HEK293 (cell line): ENCODE results near the gene NFATC2IP.

Experiments
- MZF1 ChIP-seq: fragments of 450-650 bp; formaldehyde crosslinking; IDR thresholded peaks from 2 replicates; pipeline ENCODE4 v1.5.1; 2017; ENCODE audit warnings: missing biosample characterization, missing genetic modification characterization, borderline replicate concordance
- PRDM1 ChIP-seq: fragments of 450-650 bp; formaldehyde crosslinking; IDR thresholded peaks from 2 replicates; pipeline ENCODE4; 2016; ENCODE audit warnings: missing biosample characterization, missing genetic modification characterization
- SCRT1 ChIP-seq: fragments of 450-650 bp; formaldehyde crosslinking; IDR thresholded peaks from 2 replicates; pipeline ENCODE4 v1.5.1; 2016; ENCODE audit warnings: missing biosample characterization, missing genetic modification characterization, borderline replicate concordance
- SCRT2 ChIP-seq: fragments of 450-650 bp; formaldehyde crosslinking; IDR thresholded peaks from 2 replicates; pipeline ENCODE4 v1.5.1; 2016; ENCODE audit warnings: missing biosample characterization, missing genetic modification characterization
- SP2 ChIP-seq: fragments of 450-650 bp; formaldehyde crosslinking; IDR thresholded peaks from 2 replicates; pipeline ENCODE4 v1.5.1; 2016; ENCODE audit warnings: missing biosample characterization, missing genetic modification characterization
- SP7 ChIP-seq: fragments of 450-650 bp; formaldehyde crosslinking; IDR thresholded peaks from 2 replicates; pipeline ENCODE4 v1.5.1; 2016; ENCODE audit warnings: missing biosample characterization, missing genetic modification characterization
- TCF7L2 ChIP-seq: IDR thresholded peaks from 2 replicates; pipeline ENCODE4 v1.6.1; 2011; ENCODE audit warnings: low read depth, mild to moderate bottlenecking, inconsistent platforms, low read length, moderate library complexity, borderline replicate concordance
- TRIM28 ChIP-seq: IDR thresholded peaks from 2 replicates; pipeline ENCODE4 v1.6.1; 2011; ENCODE audit warnings: low read length, control low read depth, borderline replicate concordance
- ZBTB8A ChIP-seq: fragments of 450-650 bp; formaldehyde crosslinking; IDR thresholded peaks from 2 replicates; pipeline ENCODE4 v1.5.1; 2016; ENCODE audit warnings: missing biosample characterization, missing genetic modification characterization
- ZNF10 ChIP-seq: fragments of 450-650 bp; formaldehyde crosslinking; IDR thresholded peaks from 2 replicates; pipeline ENCODE4 v1.5.1; 2017; ENCODE audit warnings: missing biosample characterization, missing genetic modification characterization
- ZNF23 ChIP-seq: fragments of 450-650 bp; formaldehyde crosslinking; IDR thresholded peaks from 2 replicates; pipeline ENCODE4 v1.5.1; 2016; ENCODE audit warnings: missing biosample characterization, missing genetic modification characterization, borderline replicate concordance
- ZNF391 ChIP-seq: fragments of 450-650 bp; formaldehyde crosslinking; IDR thresholded peaks from 2 replicates; pipeline ENCODE4 v1.5.1; 2016; ENCODE audit warnings: low read depth, missing biosample characterization, missing genetic modification characterization, borderline replicate concordance
- TF ChIP-seq, protein P1 (sequence below): fragments of 450-650 bp; formaldehyde crosslinking; IDR thresholded peaks from 2 replicates; pipeline ENCODE4 v1.5.1; 2016; ENCODE audit warnings: missing biosample characterization, missing genetic modification characterization
- TF ChIP-seq, protein P2 (sequence below): fragments of 450-650 bp; formaldehyde crosslinking; conservative IDR thresholded peaks from 2 replicates; pipeline ENCODE4 v1.5.1; 2016; ENCODE audit warnings: low read depth, missing biosample characterization, missing genetic modification characterization
- TF ChIP-seq, protein P3 (sequence below): fragments of 450-650 bp; formaldehyde crosslinking; IDR thresholded peaks from 2 replicates; pipeline ENCODE4 v1.5.1; 2017; ENCODE audit warnings: missing biosample characterization, mild to moderate bottlenecking, missing genetic modification characterization, moderate library complexity
- TF ChIP-seq, protein P4 (sequence below): fragments of 450-650 bp; formaldehyde crosslinking; IDR thresholded peaks from 2 replicates; pipeline ENCODE4 v1.5.1; 2016; ENCODE audit warnings: missing biosample characterization, missing genetic modification characterization
- TF ChIP-seq, protein P5 (sequence below): fragments of 450-650 bp; formaldehyde crosslinking; IDR thresholded peaks from 2 replicates; pipeline ENCODE4 v1.5.1; 2017; ENCODE audit warnings: missing biosample characterization, missing genetic modification characterization
- TF ChIP-seq, protein P6 (sequence below): fragments of 450-650 bp; formaldehyde crosslinking; IDR thresholded peaks from 2 replicates; pipeline ENCODE4 v1.5.1; 2016; ENCODE audit warnings: missing biosample characterization, missing genetic modification characterization
- TF ChIP-seq, protein P7 (sequence below): fragments of 450-650 bp; formaldehyde crosslinking; IDR thresholded peaks from 2 replicates; pipeline ENCODE4 v1.5.1; 2016; ENCODE audit warnings: missing biosample characterization, missing genetic modification characterization
- TF ChIP-seq, protein P8 (sequence below): fragments of 450-650 bp; formaldehyde crosslinking; optimal IDR thresholded peaks from 2 replicates; pipeline ENCODE3; 2016; ENCODE audit warnings: missing biosample characterization, mild to moderate bottlenecking, missing genetic modification characterization

Gene NFATC2IP

DNA sequence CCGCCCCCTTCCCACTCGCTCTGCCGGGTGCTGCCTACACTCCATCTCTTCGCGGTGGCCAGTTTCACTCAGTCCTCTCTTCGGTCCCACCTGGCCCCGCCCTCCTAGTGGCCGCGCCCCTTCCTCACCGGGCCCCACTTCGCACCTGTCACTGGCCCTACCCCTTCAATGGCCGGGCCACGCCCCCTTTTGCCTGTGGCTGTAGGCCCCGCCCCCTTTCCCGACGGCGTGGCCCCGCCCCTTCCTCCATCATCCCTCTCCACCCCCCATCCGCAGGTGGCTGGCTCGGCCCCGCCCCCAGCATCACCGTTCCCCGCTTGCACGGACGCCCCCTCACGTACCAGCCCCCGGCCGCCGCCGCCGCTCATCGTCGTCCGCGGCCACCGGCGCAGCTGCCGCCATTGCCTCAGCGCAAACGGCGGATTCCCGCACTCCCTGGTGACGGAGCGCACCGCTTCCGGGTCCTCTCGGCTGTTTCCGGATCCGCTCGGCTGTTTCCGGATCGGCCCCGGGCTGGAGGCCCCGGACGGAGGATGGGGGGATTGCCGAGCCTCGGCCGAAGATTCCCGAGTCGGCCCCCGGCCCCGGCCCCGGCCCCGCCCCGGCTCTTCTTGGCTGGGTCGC, 25.9 kb upstream of the NFATC2IP start, which contains the start of gene RABEP2 (continued):
- TF ChIP-seq, protein P1, sequence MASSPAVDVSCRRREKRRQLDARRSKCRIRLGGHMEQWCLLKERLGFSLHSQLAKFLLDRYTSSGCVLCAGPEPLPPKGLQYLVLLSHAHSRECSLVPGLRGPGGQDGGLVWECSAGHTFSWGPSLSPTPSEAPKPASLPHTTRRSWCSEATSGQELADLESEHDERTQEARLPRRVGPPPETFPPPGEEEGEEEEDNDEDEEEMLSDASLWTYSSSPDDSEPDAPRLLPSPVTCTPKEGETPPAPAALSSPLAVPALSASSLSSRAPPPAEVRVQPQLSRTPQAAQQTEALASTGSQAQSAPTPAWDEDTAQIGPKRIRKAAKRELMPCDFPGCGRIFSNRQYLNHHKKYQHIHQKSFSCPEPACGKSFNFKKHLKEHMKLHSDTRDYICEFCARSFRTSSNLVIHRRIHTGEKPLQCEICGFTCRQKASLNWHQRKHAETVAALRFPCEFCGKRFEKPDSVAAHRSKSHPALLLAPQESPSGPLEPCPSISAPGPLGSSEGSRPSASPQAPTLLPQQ = peak; percentile 92
- TF ChIP-seq SP7 (tag by site-specific recombination) (no peak), PRDM1 (no peak), ZBTB8A (tag by site-specific recombination) (no peak), SP2 (tag by site-specific recombination) (peak; percentile 90), TCF7L2 (no peak), ZNF23 (tag by site-specific recombination) (no peak), MZF1 (tag by site-specific recombination) (no peak), ZNF391 (tag by site-specific recombination) (no peak), TRIM28 (no peak), ZNF10 (tag by site-specific recombination) (peak; percentile 18; the same call in 1 of the 2 replicates), SCRT2 (tag by site-specific recombination) (peak; percentile 95), SCRT1 (tag by site-specific recombination) (peak; percentile 91)
- TF ChIP-seq, protein P2, sequence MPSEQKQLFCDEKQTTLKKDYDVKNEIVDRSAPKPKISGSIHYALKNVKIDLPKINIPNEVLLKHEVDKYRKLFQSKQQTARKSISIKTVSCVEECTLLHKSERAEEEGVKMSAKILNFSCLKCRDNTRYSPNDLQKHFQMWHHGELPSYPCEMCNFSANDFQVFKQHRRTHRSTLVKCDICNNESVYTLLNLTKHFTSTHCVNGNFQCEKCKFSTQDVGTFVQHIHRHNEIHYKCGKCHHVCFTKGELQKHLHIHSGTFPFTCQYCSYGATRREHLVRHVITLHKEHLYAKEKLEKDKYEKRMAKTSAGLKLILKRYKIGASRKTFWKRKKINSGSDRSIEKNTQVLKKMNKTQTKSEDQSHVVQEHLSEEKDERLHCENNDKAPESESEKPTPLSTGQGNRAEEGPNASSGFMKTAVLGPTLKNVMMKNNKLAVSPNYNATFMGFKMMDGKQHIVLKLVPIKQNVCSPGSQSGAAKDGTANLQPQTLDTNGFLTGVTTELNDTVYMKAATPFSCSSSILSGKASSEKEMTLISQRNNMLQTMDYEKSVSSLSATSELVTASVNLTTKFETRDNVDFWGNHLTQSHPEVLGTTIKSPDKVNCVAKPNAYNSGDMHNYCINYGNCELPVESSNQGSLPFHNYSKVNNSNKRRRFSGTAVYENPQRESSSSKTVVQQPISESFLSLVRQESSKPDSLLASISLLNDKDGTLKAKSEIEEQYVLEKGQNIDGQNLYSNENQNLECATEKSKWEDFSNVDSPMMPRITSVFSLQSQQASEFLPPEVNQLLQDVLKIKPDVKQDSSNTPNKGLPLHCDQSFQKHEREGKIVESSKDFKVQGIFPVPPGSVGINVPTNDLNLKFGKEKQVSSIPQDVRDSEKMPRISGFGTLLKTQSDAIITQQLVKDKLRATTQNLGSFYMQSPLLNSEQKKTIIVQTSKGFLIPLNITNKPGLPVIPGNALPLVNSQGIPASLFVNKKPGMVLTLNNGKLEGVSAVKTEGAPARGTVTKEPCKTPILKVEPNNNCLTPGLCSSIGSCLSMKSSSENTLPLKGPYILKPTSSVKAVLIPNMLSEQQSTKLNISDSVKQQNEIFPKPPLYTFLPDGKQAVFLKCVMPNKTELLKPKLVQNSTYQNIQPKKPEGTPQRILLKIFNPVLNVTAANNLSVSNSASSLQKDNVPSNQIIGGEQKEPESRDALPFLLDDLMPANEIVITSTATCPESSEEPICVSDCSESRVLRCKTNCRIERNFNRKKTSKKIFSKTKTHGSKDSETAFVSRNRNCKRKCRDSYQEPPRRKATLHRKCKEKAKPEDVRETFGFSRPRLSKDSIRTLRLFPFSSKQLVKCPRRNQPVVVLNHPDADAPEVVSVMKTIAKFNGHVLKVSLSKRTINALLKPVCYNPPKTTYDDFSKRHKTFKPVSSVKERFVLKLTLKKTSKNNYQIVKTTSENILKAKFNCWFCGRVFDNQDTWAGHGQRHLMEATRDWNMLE (tag by site-specific recombination) = no peak
- TF ChIP-seq, protein P3, sequence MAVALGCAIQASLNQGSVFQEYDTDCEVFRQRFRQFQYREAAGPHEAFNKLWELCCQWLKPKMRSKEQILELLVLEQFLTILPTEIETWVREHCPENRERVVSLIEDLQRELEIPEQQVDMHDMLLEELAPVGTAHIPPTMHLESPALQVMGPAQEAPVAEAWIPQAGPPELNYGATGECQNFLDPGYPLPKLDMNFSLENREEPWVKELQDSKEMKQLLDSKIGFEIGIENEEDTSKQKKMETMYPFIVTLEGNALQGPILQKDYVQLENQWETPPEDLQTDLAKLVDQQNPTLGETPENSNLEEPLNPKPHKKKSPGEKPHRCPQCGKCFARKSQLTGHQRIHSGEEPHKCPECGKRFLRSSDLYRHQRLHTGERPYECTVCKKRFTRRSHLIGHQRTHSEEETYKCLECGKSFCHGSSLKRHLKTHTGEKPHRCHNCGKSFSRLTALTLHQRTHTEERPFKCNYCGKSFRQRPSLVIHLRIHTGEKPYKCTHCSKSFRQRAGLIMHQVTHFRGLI (tag by site-specific recombination) = no peak
- TF ChIP-seq, protein P4, sequence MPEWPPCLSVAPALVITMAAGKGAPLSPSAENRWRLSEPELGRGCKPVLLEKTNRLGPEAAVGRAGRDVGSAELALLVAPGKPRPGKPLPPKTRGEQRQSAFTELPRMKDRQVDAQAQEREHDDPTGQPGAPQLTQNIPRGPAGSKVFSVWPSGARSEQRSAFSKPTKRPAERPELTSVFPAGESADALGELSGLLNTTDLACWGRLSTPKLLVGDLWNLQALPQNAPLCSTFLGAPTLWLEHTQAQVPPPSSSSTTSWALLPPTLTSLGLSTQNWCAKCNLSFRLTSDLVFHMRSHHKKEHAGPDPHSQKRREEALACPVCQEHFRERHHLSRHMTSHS (tag by site-specific recombination) = no peak
- TF ChIP-seq, protein P5, sequence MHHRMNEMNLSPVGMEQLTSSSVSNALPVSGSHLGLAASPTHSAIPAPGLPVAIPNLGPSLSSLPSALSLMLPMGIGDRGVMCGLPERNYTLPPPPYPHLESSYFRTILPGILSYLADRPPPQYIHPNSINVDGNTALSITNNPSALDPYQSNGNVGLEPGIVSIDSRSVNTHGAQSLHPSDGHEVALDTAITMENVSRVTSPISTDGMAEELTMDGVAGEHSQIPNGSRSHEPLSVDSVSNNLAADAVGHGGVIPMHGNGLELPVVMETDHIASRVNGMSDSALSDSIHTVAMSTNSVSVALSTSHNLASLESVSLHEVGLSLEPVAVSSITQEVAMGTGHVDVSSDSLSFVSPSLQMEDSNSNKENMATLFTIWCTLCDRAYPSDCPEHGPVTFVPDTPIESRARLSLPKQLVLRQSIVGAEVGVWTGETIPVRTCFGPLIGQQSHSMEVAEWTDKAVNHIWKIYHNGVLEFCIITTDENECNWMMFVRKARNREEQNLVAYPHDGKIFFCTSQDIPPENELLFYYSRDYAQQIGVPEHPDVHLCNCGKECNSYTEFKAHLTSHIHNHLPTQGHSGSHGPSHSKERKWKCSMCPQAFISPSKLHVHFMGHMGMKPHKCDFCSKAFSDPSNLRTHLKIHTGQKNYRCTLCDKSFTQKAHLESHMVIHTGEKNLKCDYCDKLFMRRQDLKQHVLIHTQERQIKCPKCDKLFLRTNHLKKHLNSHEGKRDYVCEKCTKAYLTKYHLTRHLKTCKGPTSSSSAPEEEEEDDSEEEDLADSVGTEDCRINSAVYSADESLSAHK (tag by site-specific recombination) = no peak
- TF ChIP-seq, protein P6, sequence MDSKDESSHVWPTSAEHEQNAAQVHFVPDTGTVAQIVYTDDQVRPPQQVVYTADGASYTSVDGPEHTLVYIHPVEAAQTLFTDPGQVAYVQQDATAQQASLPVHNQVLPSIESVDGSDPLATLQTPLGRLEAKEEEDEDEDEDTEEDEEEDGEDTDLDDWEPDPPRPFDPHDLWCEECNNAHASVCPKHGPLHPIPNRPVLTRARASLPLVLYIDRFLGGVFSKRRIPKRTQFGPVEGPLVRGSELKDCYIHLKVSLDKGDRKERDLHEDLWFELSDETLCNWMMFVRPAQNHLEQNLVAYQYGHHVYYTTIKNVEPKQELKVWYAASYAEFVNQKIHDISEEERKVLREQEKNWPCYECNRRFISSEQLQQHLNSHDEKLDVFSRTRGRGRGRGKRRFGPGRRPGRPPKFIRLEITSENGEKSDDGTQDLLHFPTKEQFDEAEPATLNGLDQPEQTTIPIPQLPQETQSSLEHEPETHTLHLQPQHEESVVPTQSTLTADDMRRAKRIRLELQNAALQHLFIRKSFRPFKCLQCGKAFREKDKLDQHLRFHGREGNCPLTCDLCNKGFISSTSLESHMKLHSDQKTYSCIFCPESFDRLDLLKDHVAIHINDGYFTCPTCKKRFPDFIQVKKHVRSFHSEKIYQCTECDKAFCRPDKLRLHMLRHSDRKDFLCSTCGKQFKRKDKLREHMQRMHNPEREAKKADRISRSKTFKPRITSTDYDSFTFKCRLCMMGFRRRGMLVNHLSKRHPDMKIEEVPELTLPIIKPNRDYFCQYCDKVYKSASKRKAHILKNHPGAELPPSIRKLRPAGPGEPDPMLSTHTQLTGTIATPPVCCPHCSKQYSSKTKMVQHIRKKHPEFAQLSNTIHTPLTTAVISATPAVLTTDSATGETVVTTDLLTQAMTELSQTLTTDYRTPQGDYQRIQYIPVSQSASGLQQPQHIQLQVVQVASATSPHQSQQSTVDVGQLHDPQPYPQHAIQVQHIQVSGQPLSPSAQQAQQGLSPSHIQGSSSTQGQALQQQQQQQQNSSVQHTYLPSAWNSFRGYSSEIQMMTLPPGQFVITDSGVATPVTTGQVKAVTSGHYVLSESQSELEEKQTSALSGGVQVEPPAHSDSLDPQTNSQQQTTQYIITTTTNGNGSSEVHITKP = no peak
- TF ChIP-seq, protein P7, sequence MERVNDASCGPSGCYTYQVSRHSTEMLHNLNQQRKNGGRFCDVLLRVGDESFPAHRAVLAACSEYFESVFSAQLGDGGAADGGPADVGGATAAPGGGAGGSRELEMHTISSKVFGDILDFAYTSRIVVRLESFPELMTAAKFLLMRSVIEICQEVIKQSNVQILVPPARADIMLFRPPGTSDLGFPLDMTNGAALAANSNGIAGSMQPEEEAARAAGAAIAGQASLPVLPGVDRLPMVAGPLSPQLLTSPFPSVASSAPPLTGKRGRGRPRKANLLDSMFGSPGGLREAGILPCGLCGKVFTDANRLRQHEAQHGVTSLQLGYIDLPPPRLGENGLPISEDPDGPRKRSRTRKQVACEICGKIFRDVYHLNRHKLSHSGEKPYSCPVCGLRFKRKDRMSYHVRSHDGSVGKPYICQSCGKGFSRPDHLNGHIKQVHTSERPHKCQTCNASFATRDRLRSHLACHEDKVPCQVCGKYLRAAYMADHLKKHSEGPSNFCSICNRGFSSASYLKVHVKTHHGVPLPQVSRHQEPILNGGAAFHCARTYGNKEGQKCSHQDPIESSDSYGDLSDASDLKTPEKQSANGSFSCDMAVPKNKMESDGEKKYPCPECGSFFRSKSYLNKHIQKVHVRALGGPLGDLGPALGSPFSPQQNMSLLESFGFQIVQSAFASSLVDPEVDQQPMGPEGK (tag by site-specific recombination) = peak; percentile 47
- TF ChIP-seq, protein P8, sequence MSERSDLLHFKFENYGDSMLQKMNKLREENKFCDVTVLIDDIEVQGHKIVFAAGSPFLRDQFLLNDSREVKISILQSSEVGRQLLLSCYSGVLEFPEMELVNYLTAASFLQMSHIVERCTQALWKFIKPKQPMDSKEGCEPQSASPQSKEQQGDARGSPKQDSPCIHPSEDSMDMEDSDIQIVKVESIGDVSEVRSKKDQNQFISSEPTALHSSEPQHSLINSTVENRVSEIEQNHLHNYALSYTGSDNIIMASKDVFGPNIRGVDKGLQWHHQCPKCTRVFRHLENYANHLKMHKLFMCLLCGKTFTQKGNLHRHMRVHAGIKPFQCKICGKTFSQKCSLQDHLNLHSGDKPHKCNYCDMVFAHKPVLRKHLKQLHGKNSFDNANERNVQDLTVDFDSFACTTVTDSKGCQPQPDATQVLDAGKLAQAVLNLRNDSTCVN = no peak
